H1 (cell line): ENCODE data around the gene IGBP1. TPM values are rescaled to one million over a fixed set of nuclear protein-coding genes. Genes with fewer than 3 reads are reported as not detected.

ENCODE experiments used
- GTF2F1 ChIP-seq: IDR thresholded peaks from 2 replicates; pipeline ENCODE4 v1.6.1; 2012; ENCODE audit warnings: low read depth, low read length, improper control_type of control experiment, borderline replicate concordance
- TEAD4 ChIP-seq: IDR thresholded peaks from 2 replicates; pipeline ENCODE4 v1.6.1; 2012; ENCODE audit warnings: low read depth, low read length, inconsistent platforms, mixed read lengths
- polyA plus RNA-seq, 7 experiments: library from polyadenylated mRNA; depleted of rRNA in 3 of 7; stranded (reverse) in 5 of 7; unstranded in 2 of 7; fragments of >200 nt in 5 of 7; fragments of 200-250 nt in 2 of 7; gene quantifications; 1 replicate in 5 of 7; 2 replicates in 1 of 7; 4 replicates in 1 of 7; pipeline versions ENCODE4 v1.2.1 to v1.2.3, GENCODE V29; 2011 to 2013; ENCODE audit warnings: missing spikeins in 2 of 7, mixed read lengths in 2 of 7
- total RNA-seq: library from RNA; stranded (reverse); fragmentation: NEBNext Ultra II Directional; extraction: Animal tissue kit (Norgen Biotek cat#: 25700); gene quantifications from 2 replicates; pipeline ENCODE4 v1.2.1, GENCODE V29; 2021

The IGBP1 gene
- total and polyA plus RNA-seq, 2 of the 8 experiments (the other 6 are each of a cell fraction or from before 2014, with no cell fraction given), result 41.3 to 45.4 TPM

DNA sequence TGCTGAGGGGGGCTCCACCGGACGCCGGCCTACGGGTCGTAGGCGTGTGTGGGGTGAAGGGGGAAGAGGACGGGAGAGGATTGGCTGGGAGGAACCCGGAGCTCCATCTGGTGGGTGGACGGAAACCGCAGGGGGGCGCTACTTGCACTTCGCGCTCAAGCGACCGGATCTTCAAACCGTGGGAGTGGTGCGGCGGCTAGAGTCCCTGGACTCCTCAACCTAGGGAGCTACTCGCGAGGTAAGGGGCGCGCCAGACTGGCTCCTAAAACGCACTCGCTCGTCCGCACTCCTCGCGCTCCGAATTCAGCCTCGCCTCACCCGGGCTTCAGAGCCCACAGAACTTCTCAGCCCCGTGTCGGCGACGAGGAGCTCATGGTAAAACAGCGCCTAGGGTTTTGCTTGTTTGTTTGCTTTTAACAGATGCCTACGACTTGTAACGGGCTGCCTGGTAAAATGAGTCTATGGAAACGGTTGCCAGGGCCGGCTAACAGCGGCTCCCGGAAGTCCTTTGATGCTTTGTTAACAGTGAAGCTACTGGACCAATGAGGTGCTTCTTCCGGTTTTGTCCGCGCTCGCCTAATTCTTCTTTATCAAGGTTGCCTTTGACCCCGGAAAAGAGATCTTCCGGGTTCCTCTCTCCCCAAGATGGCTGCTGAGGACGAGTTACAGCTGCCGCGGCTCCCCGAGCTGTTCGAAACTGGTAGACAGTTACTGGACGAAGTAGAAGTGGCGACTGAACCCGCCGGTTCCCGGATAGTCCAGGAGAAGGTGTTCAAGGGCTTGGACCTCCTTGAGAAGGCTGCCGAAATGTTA, at the start of gene IGBP1 (continued):
- no peak for TF ChIP-seq TEAD4
- no peak for TF ChIP-seq GTF2F1
